ENCODE measurements around the gene WRNIP1. TPM values are rescaled to one million over a fixed set of nuclear protein-coding genes. Genes with fewer than 3 reads are reported as not detected.

The WRNIP1 gene
- total and polyA plus RNA-seq, 2 of the 13 experiments (the other 11 are each of a cell fraction or from before 2014, with no cell fraction given): 77.7 to 90.3 TPM

DNA sequence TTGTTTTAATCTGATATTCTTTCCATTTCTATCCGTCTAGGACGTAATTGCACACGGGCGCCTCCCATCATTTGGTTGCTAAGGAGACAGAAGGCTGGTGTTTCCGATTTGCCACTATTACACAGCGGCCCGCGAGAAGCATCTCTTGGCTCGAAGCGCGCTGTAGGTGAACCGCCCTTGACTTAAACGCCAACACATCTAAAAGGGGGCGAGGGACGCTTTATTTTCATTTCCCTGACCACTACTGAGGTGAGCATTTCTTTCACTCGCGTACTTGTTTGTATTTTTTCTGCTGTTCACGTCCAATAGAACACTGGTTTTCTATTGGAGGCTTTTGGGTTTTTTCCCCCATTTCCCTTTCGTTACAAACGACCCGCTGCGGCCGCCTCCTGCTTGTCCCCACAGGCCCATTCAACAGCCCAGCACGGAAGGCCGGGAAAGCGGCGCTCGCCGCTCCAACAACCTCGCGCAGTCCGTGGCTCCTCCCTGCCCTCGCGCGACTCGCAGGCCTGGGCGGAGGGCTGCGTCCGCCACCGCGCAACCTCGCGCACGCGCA is 505 bp upstream of the WRNIP1 start (continued):
- TF ChIP-seq, protein P1, sequence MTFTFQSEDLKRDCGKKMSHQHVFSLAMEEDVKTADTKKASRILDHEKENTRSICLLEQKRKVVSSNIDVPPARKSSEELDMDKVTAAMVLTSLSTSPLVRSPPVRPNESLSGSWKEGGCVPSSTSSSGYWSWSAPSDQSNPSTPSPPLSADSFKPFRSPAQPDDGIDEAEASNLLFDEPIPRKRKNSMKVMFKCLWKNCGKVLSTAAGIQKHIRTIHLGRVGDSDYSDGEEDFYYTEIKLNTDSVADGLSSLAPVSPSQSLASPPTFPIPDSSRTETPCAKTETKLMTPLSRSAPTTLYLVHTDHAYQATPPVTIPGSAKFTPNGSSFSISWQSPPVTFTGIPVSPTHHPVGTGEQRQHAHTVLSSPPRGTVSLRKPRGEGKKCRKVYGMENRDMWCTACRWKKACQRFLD (CRISPR knock-in tag; IDR thresholded peaks at IDR 0.05; ENCODE audit: borderline replicate concordance): peak; percentile 14; the same call in 1 of the 2 replicates
- TF ChIP-seq, protein P2, sequence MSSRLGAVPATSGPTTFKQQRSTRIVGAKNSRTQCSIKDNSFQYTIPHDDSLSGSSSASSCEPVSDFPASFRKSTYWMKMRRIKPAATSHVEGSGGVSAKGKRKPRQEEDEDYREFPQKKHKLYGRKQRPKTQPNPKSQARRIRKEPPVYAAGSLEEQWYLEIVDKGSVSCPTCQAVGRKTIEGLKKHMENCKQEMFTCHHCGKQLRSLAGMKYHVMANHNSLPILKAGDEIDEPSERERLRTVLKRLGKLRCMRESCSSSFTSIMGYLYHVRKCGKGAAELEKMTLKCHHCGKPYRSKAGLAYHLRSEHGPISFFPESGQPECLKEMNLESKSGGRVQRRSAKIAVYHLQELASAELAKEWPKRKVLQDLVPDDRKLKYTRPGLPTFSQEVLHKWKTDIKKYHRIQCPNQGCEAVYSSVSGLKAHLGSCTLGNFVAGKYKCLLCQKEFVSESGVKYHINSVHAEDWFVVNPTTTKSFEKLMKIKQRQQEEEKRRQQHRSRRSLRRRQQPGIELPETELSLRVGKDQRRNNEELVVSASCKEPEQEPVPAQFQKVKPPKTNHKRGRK (CRISPR knock-in tag; IDR thresholded peaks at IDR 0.05): 0 out of 2 replicates have a peak, but pooled peaks have one; percentile 21
- no peak for TF ChIP-seq ZZZ3 (CRISPR knock-in tag; IDR thresholded peaks at IDR 0.05; ENCODE audit: borderline replicate concordance)
- no peak for TF ChIP-seq ZNF83 (CRISPR knock-in tag; IDR thresholded peaks at IDR 0.05; ENCODE audit: borderline replicate concordance)
- TF ChIP-seq TBX3 (IDR thresholded peaks at IDR 0.05; ENCODE audit: borderline replicate concordance): no peak
- TF ChIP-seq ZNF337 (CRISPR knock-in tag; IDR thresholded peaks at IDR 0.05; ENCODE audit: borderline replicate concordance, low read depth): no peak
- no peak for TF ChIP-seq NFRKB (IDR thresholded peaks at IDR 0.05)
- no peak for TF ChIP-seq HMG20B (CRISPR knock-in tag; conservative IDR thresholded peaks at IDR 0.05)
- no peak for TF ChIP-seq ZNF207 (IDR thresholded peaks at IDR 0.05; ENCODE audit: borderline replicate concordance)
- TF ChIP-seq, protein P3, sequence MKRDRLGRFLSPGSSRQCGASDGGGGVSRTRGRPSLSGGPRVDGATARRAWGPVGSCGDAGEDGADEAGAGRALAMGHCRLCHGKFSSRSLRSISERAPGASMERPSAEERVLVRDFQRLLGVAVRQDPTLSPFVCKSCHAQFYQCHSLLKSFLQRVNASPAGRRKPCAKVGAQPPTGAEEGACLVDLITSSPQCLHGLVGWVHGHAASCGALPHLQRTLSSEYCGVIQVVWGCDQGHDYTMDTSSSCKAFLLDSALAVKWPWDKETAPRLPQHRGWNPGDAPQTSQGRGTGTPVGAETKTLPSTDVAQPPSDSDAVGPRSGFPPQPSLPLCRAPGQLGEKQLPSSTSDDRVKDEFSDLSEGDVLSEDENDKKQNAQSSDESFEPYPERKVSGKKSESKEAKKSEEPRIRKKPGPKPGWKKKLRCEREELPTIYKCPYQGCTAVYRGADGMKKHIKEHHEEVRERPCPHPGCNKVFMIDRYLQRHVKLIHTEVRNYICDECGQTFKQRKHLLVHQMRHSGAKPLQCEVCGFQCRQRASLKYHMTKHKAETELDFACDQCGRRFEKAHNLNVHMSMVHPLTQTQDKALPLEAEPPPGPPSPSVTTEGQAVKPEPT (CRISPR knock-in tag; IDR thresholded peaks at IDR 0.05; ENCODE audit: low read depth): no peak
- TF ChIP-seq POLR2A (IDR thresholded peaks at IDR 0.05; ENCODE audit: insufficient read depth in 1 of 2, low read depth in 2 of 2, low read length in 2 of 2): peak in 1 of 2 experiments; percentile 75; a peak in 2 of 4 replicates
- TF ChIP-seq, protein P4, sequence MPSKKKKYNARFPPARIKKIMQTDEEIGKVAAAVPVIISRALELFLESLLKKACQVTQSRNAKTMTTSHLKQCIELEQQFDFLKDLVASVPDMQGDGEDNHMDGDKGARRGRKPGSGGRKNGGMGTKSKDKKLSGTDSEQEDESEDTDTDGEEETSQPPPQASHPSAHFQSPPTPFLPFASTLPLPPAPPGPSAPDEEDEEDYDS (CRISPR knock-in tag; IDR thresholded peaks at IDR 0.05): 0 out of 2 replicates have a peak, but pooled peaks have one; percentile 8
- no peak for TF ChIP-seq ZNF484 (CRISPR knock-in tag; IDR thresholded peaks at IDR 0.05; ENCODE audit: borderline replicate concordance, low read depth)
- TF ChIP-seq ZNF3 (CRISPR knock-in tag; IDR thresholded peaks at IDR 0.05): no peak
- no peak for TF ChIP-seq MBD4 (IDR thresholded peaks at IDR 0.05; ENCODE audit: borderline replicate concordance, low read length)
- 0 out of 2 replicates have a peak, but pooled peaks have one; percentile 14 for TF ChIP-seq ZNF431 (CRISPR knock-in tag; IDR thresholded peaks at IDR 0.05; ENCODE audit: borderline replicate concordance, low read depth)
- no peak for TF ChIP-seq ZNF614 (CRISPR knock-in tag; IDR thresholded peaks at IDR 0.05; ENCODE audit: borderline replicate concordance)
- no peak for TF ChIP-seq ZNF274 (CRISPR knock-in tag; IDR thresholded peaks at IDR 0.05)
- TF ChIP-seq PCBP2 (optimal IDR thresholded peaks at IDR 0.05; ENCODE audit: low read depth, low read length, poor library complexity, severe bottlenecking): no peak
- peak; percentile 55; the same call in 1 of the 2 replicates for TF ChIP-seq SPEN (CRISPR knock-in tag; IDR thresholded peaks at IDR 0.05; ENCODE audit: low read depth)
- TF ChIP-seq ZBTB3 (CRISPR knock-in tag; IDR thresholded peaks at IDR 0.05; ENCODE audit: borderline replicate concordance, low read depth): no peak
- TF ChIP-seq, protein P5, sequence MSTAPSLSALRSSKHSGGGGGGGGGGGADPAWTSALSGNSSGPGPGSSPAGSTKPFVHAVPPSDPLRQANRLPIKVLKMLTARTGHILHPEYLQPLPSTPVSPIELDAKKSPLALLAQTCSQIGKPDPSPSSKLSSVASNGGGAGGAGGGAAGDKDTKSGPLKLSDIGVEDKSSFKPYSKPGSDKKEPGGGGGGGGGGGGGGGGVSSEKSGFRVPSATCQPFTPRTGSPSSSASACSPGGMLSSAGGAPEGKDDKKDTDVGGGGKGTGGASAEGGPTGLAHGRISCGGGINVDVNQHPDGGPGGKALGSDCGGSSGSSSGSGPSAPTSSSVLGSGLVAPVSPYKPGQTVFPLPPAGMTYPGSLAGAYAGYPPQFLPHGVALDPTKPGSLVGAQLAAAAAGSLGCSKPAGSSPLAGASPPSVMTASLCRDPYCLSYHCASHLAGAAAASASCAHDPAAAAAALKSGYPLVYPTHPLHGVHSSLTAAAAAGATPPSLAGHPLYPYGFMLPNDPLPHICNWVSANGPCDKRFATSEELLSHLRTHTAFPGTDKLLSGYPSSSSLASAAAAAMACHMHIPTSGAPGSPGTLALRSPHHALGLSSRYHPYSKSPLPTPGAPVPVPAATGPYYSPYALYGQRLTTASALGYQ (CRISPR knock-in tag; IDR thresholded peaks at IDR 0.05): no peak; the same call in 1 of the 2 replicates
- no peak for TF ChIP-seq CENPX (CRISPR knock-in tag; IDR thresholded peaks at IDR 0.05)

Measured in HepG2 (cell line).